ENCODE data around the gene MAPRE2.
A peak's percentile ranks its signal among the peaks of the same experiment; 100 is the strongest.
"Not testable (repeated sequence)": the region's sequence is repeated elsewhere in the genome, so short reads cannot be mapped to it uniquely, and the experiment has no call there.

MAPRE2 gene

GRCh38 chr18:35095983-35096676 is 54.9 kb downstream of the MAPRE2 start:
- no peak for FAIRE-seq

GRCh38 chr18:35096677-35097011 is 55.4 kb downstream of the MAPRE2 start:
- no peak for FAIRE-seq

GRCh38 chr18:35097195-35097594 is 56.0 kb downstream of the MAPRE2 start:
- no peak for FAIRE-seq

- FAIRE-seq = no peak
These were observed 56.5 kb downstream of the MAPRE2 start for GRCh38 chr18:35097763-35098162.

- FAIRE-seq = no peak
These were observed 58.7 kb downstream of the MAPRE2 start for GRCh38 chr18:35099911-35100310.

- no peak for FAIRE-seq
These were observed 63.3 kb downstream of the MAPRE2 start for GRCh38 chr18:35104391-35105051.

GRCh38 chr18:35106013-35106844 is 65.0 kb downstream of the MAPRE2 start:
- peak; percentile 93 for FAIRE-seq

- FAIRE-seq = no peak
These were observed 65.6 kb downstream of the MAPRE2 start for GRCh38 chr18:35106845-35107148.

GRCh38 chr18:35107216-35107615 is 66.0 kb downstream of the MAPRE2 start:
- peak; percentile 60 for FAIRE-seq

- not testable (repeated sequence) for FAIRE-seq
These were observed 66.9 kb downstream of the MAPRE2 start for GRCh38 chr18:35108088-35108487.

GRCh38 chr18:35110059-35110458 is 68.8 kb downstream of the MAPRE2 start:
- no peak for FAIRE-seq

GRCh38 chr18:35110554-35111485 is 69.6 kb downstream of the MAPRE2 start:
- peak; percentile 36 for FAIRE-seq

- no peak for FAIRE-seq
These were observed 71.5 kb downstream of the MAPRE2 start for GRCh38 chr18:35112696-35113095.

- FAIRE-seq = no peak
These were observed 73.1 kb downstream of the MAPRE2 start for GRCh38 chr18:35114305-35114704.

- FAIRE-seq = no peak
These were observed 75.6 kb downstream of the MAPRE2 start for GRCh38 chr18:35116784-35117318.

- FAIRE-seq = no peak
These were observed 76.2 kb downstream of the MAPRE2 start for GRCh38 chr18:35117372-35117771.

GRCh38 chr18:35117951-35118411 is 76.8 kb downstream of the MAPRE2 start:
- FAIRE-seq = peak; percentile 94

- FAIRE-seq = no peak
These were observed 77.4 kb downstream of the MAPRE2 start for GRCh38 chr18:35118641-35119040.

- no peak for FAIRE-seq
These were observed 79.8 kb downstream of the MAPRE2 start for GRCh38 chr18:35121038-35121437.

- peak; percentile 79 for FAIRE-seq
These were observed 80.3 kb downstream of the MAPRE2 start for GRCh38 chr18:35121531-35121930.

GRCh38 chr18:35122586-35123224 is 81.5 kb downstream of the MAPRE2 start:
- no peak for FAIRE-seq

- FAIRE-seq = no peak
These were observed 82.6 kb downstream of the MAPRE2 start for GRCh38 chr18:35123811-35124210.
